ENCODE data around the gene USH2A. TPM values are rescaled to one million over a fixed set of nuclear protein-coding genes. Genes with fewer than 3 reads are reported as not detected.

Gene USH2A
- total RNA-seq, 1 experiment from 2014 or later, result 0.02 TPM

DNA sequence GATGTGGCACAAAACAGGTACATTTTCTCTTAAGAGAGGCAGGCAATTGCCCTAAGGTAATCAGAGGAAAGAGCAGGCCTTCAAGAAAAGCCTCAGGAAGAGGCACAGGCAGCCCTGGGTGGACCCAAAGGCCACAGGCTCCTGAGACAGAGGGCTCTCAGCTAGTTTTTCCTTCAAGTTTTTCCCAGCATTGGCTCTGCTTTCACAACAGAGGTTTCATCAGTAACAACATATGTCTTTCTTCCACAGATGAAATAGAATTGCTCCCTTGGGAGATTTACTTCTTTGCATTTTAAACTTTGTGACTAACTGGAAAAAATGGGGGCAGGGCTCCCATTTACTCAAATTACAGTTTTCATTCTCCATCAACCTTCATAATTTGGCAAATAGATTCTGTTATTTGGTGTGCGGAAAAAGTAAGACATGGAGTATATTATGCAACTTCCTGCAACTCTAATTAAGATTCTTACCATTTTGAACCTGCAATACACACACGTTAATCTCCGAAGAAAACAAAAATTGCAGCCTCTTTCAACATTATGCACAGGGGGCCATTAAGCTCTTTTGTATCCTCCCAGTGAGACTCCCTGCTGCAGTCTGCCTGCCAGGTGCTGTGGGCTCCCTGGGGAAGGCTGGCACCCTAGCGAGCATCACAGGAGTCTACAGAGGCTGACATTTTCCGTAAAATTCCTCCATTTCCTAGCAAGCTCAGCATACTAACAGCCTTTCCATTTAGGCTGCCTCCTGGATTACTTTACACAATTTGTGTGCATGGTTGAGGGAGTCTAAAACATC, 282.3 kb downstream of the USH2A start:
- DNase-seq (ENCODE audit: low read depth), result no peak

DNA sequence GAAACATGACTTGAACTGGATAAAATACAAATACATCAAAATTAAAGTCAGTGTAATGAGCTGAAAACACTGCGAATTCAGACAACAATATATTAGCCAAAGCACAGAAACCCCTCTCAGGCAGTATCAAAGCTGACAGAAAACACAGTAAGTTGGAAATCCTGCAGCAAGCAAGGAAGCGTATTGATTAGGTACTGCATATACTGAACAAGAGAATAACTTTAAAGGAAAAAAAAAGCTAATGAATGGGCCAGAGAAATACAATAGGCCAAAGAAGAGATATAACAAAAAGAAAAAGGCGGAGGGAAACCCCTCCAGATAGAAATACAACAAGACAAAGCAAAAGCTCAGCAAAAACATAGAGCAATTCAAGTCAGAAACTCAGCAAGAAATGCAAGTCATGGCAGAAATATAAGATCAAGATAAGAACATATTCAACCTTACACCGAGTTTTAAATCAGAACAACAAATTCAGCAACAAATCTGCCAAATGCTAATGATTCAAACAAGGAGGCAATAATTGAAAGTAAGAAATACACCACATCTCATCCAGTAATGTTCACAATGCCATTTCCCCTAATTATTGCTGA, 299.0 kb downstream of the USH2A start:
- DNase-seq (ENCODE audit: low read depth), result no peak

GRCh38 chr1:216123446-216124191, 299.6 kb downstream of the USH2A start:
- DNase-seq (ENCODE audit: low read depth), result no peak

- peak; percentile 8 for DNase-seq (ENCODE audit: low read depth)
These were observed 303.6 kb downstream of the USH2A start for GRCh38 chr1:216119600-216119999.

GRCh38 chr1:216114180-216114579, 309.1 kb downstream of the USH2A start:
- no peak for DNase-seq (ENCODE audit: low read depth)

DNA sequence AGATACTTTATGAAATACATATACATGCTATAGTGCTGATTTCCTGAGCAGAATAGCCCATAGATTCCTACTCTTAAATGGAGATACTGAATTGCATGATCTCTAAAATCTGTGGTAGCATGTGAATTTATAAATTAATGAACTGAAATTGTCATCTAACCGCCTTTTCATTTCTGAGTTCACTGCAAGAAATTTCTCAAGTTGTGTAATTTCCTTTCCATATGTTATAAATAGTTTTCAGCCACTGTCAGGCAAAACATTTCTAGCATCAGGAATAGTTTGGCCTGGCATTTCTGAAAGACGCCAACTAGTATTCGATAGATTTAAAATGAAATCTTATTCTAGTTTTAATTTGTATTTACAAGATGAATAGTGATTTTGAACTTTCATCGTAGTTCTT, 310.1 kb downstream of the USH2A start:
- no peak for DNase-seq (ENCODE audit: low read depth)

DNA sequence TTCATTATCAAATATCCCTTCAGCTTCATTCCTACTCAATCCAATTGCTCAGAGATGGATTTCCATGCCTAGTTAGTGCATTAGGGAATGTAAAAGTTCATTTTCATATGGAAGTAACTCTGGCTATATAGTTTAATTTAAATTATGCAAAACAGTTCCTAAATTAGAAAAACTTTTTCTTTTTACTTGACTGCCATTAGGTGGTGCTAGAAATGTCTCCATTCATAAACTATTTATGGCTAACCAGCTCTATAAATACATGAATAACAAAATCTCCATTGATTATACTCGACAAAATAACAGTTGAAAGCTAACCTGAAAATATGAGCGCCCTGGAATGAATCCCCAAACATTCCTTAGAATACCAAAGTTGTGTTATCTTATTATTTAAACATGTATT, 311.4 kb downstream of the USH2A start:
- no peak for DNase-seq (ENCODE audit: low read depth)

DNA sequence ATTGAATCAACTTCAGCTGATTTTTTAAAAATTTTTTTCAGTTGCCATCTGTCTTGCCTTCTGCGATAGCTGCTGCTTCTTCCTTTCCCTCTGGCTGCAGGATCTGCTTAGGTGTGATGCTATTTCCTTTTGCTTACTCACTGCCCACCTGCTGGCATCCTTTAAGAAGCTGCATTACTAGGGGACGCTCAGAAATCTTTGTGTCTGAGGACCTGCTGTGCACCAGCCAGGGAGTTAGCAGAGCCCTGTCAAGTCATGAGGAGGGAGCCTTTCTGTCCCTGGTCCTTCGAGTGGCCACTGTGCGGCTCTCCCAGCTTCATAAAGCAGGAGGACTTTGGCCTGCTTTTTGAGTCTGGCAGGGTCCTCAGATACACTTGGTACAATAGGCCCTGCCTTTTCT, 327.8 kb downstream of the USH2A start:
- DNase-seq (ENCODE audit: low read depth), result peak; percentile 8

GRCh38 chr1:216090556-216090955, 332.7 kb downstream of the USH2A start:
- DNase-seq (ENCODE audit: low read depth), result no peak

- DNase-seq (ENCODE audit: low read depth), result no peak
These were observed 336.6 kb downstream of the USH2A start for GRCh38 chr1:216086678-216087077.

DNA sequence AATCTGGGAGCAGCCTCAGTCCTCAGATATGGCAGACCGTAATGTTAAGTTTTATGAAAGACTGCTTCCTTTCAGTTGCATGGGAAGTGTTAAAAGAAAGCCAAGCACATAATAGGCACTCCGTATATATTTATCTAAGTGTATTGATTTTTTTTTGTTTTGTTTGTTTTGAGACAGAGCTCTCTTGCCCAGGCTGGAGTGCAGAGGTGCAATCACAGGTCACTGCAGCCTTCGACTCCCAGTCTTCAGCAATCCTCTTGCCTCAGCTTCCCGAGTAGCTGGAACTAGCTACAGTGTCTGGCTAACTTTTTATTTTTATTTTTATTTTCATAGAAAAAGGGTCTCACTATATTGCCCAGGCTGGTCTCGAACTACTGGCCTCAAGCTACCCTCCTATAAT, 341.8 kb downstream of the USH2A start:
- DNase-seq (ENCODE audit: low read depth), result no peak

- no peak for DNase-seq (ENCODE audit: low read depth)
These were observed 346.5 kb downstream of the USH2A start for GRCh38 chr1:216076751-216077150.

- peak; percentile 40 for DNase-seq (ENCODE audit: low read depth)
These were observed 347.9 kb downstream of the USH2A start for GRCh38 chr1:216075339-216075738.

GRCh38 chr1:216073793-216074595, 349.3 kb downstream of the USH2A start:
- DNase-seq (ENCODE audit: low read depth), result no peak

DNA sequence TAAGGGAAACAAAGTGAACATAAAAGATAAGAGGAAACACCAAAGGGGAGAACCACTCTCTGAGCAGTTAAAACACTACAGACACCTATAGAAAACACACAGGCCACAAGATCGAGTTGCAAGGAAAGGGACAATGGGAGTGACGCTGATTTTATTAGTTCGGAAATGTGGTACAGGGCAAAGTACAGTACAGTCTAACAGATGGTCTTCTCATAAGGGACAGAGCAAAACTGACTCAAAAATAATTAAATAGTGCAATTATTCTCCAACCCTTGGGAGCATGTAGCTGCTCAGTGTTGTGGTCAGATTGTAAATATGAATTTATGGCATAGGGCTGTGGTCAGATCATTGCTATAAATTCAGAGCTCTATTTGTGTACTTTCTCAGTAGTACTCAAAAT, 352.0 kb downstream of the USH2A start:
- DNase-seq (ENCODE audit: low read depth), result no peak

DNA sequence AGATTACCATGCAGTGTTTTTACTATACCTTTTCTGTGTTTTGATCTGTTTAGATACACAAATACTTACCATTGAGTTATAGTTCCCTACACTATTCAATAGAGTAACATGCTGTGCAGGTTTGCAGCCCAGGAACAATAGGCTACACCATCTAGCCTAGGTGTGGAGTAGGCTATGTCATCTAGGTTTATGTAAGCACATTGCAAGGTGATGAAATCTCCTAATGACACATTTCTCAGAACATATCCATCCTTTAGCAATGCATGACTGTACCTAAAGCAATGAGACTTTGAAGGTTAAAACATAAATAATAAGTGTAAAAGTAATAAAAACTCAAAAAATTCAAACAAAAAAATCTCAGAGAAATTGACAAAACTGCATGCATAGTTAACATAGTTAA, 358.6 kb downstream of the USH2A start:
- peak; percentile 13 for DNase-seq (ENCODE audit: low read depth)

GRCh38 chr1:216057947-216058346, 365.3 kb downstream of the USH2A start:
- no peak for DNase-seq (ENCODE audit: low read depth)

GRCh38 chr1:216057063-216057462, 366.2 kb downstream of the USH2A start:
- DNase-seq (ENCODE audit: low read depth), result no peak

DNA sequence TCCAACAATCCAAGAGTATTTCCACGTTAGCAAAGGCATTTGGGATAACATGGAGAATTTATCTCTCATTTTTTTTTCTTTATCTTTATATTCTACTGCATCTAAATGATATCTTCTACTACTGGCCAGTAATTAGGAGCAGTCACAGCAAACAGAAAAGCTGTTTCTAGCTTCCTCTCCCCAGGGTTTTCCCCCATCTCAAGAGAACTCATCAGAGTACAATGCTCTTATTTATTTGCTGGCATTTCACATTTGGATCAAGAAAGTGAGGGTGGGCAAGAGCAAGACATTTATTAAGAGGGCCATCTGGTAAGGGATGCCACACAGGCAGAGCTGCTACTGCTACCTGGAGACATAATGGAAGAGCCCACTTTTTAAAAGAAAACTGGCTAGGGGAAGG, 368.2 kb downstream of the USH2A start:
- DNase-seq (ENCODE audit: low read depth), result no peak

DNA sequence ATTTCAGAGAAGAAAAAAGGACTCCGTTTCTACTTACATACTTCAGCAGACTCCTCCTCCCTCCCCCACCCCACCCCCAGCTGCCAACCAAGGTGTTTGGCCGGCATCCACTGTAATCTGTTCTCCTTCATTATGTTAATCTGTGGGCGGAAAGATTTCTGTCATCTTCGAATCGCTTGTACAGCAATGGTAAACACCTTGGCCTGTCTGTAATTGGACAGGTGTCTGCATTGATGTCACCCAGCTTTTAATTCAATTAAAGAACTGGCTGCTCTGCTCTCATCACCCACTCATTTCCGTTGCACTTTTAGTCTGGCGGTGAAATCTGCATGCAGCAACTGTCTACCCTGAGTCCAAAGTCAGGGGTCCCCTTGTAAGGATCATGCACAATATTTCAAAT, 368.6 kb downstream of the USH2A start:
- no peak for DNase-seq (ENCODE audit: low read depth)

DNA sequence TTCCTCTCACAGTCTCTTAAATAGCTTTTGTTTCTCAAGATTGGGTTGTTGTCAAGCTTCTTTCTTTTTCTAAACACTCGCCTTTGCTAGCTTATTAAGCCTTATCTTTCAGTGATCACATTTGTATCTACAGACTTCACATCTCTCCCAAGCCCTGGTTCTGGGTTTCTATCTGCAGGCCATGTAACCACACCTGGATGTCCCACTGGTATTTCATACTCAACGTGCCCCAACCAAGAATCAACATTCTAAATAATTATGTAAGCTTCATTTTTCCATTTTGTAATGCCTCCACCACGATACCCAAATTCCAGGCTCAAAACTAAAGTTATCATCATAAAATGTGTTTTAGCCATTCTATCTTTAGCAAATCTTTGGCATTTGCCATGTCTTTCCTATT, 372.2 kb downstream of the USH2A start:
- DNase-seq (ENCODE audit: low read depth), result no peak
